D721Med (cell line): ENCODE results near the gene SUPT20H.
"Not testable (repeated sequence)": the region's sequence is repeated elsewhere in the genome, so short reads cannot be mapped to it uniquely, and the experiment has no call there.

ENCODE experiments used
- DNase-seq: peaks from one replicate; pipeline ENCODE4 v3.0.0; 2011; ENCODE audit warnings: low spot score; ENCODE audit not compliant: insufficient read length
- FAIRE-seq: peaks from 2 replicates; lab custom pipeline; 2011; peaks lifted over from hg19 to GRCh38; lab: Jason Lieb, UNC
- TF ChIP-seq, protein P1 (sequence below): IDR thresholded peaks from 2 replicates; pipeline ENCODE4 v1.5.1; 2012; ENCODE audit warnings: mild to moderate bottlenecking, control low read depth; ENCODE audit not compliant: insufficient read depth; ENCODE audit errors: missing control alignments

SUPT20H gene

GRCh38 chr13:37059848-37060192, 332 bp upstream of the SUPT20H start:
- DNase-seq (no peak), FAIRE-seq (no peak)
- TF ChIP-seq, protein P1, sequence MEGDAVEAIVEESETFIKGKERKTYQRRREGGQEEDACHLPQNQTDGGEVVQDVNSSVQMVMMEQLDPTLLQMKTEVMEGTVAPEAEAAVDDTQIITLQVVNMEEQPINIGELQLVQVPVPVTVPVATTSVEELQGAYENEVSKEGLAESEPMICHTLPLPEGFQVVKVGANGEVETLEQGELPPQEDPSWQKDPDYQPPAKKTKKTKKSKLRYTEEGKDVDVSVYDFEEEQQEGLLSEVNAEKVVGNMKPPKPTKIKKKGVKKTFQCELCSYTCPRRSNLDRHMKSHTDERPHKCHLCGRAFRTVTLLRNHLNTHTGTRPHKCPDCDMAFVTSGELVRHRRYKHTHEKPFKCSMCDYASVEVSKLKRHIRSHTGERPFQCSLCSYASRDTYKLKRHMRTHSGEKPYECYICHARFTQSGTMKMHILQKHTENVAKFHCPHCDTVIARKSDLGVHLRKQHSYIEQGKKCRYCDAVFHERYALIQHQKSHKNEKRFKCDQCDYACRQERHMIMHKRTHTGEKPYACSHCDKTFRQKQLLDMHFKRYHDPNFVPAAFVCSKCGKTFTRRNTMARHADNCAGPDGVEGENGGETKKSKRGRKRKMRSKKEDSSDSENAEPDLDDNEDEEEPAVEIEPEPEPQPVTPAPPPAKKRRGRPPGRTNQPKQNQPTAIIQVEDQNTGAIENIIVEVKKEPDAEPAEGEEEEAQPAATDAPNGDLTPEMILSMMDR, result no peak

DNA sequence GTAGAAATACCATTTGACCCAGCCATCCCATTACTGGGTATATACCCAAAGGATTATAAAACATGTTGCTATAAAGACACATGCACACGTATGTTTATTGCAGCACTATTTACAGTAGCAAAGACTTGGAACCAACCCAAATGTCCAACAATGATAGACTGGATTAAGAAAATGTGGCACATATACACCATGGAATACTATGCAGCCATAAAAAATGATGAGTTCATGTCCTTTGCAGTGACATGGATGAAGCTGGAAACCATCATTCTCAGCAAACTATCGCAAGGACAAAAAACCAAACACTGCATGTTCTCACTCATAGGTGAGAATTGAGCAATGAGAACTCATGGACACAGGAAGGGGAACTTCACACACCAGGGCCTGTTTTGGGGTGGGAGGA, 3.3 kb downstream of the SUPT20H start:
- not testable (repeated sequence) for FAIRE-seq, DNase-seq

DNA sequence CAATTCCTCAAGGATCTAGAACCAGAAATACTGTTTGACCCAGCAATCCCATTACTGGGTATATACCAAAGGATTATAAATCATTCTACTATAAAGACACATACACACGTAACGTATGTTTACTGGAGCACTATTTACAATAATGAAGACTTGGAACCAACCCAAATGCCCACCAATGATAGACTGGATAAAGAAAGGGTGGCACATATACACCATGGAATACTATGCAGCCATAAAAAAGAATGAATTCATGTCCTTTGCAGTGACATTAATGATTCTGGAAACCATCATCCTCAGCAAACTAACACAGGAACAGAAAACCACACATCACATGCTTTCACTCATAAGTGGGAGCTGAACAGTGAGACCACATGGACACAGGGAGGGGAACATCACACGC, 6.4 kb downstream of the SUPT20H start:
- DNase-seq, FAIRE-seq: not testable (repeated sequence)

GRCh38 chr13:37049810-37050209, 9.7 kb downstream of the SUPT20H start:
- FAIRE-seq, result no peak
- TF ChIP-seq, protein P1, result peak; percentile 4
- no peak for DNase-seq

DNA sequence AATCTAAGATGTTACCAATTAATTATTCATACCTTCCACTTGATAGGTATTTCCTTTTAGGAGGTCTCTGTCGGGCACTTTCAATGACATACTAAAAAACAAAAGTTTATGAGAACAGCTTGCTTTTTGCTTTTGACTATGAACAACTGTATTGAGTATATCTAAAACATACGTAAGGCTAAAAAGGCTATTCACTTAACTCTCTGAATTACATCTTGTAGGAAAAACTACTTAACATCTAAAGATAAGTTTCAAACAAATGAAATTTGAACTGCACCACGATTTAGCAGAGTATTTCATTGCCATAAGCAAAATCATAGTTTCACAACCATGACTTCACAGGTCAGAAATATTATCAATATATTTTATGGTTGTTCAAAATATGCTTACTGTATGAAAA, 11.6 kb downstream of the SUPT20H start:
- no peak for FAIRE-seq
- DNase-seq, result no peak
- TF ChIP-seq, protein P1, result no peak

DNA sequence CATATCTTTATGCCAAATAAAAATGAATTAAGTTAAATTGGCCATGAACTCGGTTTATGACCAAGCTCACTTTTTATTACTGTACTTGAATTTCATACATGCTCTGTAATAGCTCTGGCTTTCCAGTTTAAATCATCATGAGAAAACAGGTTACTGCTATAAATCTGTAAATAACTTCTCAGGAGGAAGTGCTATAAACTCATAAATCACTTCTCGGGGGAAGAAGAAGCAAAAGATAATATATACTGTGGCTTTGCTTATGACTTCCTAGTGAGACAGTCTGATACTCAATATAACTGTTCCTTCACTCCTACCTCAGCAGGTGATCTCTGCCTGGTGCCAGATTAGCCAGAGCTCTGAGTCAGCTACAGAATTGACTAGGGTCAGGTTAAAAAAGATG, 12.5 kb downstream of the SUPT20H start:
- no peak for FAIRE-seq
- DNase-seq, result no peak
- TF ChIP-seq, protein P1, result no peak

- no peak for DNase-seq
- FAIRE-seq, result no peak
- TF ChIP-seq, protein P1, result no peak
Measured at GRCh38 chr13:37046062-37046461, 13.4 kb downstream of the SUPT20H start.

DNA sequence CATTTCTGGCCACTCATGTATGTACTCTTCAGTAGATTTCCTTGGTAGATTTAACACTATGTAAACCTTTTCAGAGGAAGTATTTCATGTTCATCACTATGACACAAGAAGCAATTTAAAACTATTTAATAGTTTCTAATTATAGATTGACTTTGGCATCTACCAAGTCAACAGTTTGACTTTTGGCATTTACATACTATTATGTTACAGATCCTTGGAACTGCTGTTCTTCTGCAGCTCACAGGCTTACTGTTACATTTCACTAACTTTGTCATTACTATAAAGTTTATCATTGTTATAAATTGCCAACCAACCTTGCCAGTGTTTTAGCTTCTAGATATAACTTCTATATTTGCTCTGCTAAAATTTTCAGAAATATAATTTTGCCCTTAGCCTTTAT, 18.7 kb downstream of the SUPT20H start:
- DNase-seq (no peak), FAIRE-seq (no peak)
- TF ChIP-seq, protein P1, result no peak
